Esophagus muscularis mucosa (tissue), 4 donors: Measurements from ENCODE around the gene TSHZ3. TPM values are rescaled to one million over a fixed set of nuclear protein-coding genes. Genes with fewer than 3 reads are reported as not detected.

ENCODE experiments used
- DNase-seq: peaks from one replicate; pipeline ENCODE4 v3.0.0-alpha.2; 2017; ENCODE audit errors: extremely low spot score
- H3K27ac ChIP-seq, 4 donors: fragments of 200-600 bp; sonication (generic); replicated peaks in 1 of 4; 1 replicate in 3 of 4; 2 replicates in 1 of 4; pipeline ENCODE4 v1.5.1; 2016 to 2019; ENCODE audit warnings: mild to moderate bottlenecking in 1 of 4
- H3K27me3 ChIP-seq, 4 donors: fragments of 200-600 bp; sonication (generic); one replicate each; pipeline versions ENCODE4 v1.5.1 to v1.6.0; 2016 to 2019
- H3K36me3 ChIP-seq, 4 donors: fragments of 200-600 bp; sonication (generic); one replicate each; pipeline ENCODE4 v1.5.1; 2016 to 2019
- H3K4me1 ChIP-seq, 4 donors: fragments of 200-600 bp; sonication (generic); one replicate each; pipeline ENCODE4 v1.5.1; 2016 to 2019
- H3K4me3 ChIP-seq, 4 donors: fragments of 200-600 bp; sonication (generic); 1 replicate in 2 of 4; 2 replicates in 2 of 4; pipeline ENCODE4 v1.5.1; 2016 to 2019; ENCODE audit warnings: mild to moderate bottlenecking in 4 of 4, moderate library complexity in 1 of 4
- H3K9me3 ChIP-seq, 4 donors: fragments of 200-600 bp; sonication (generic); 1 replicate in 3 of 4; 2 replicates in 1 of 4; pipeline ENCODE4 v1.5.1; 2016 to 2019
- EP300 ChIP-seq: sonication (generic); formaldehyde crosslinking; IDR thresholded peaks from one replicate; pipeline ENCODE4 v1.6.1; 2017; ENCODE audit warnings: antibody characterized with exemption
- POLR2A ChIP-seq: fragments of 450-650 bp; IDR thresholded peaks from one replicate; pipeline ENCODE4 v1.6.1; 2017; ENCODE audit warnings: antibody characterized with exemption, moderate library complexity, mild to moderate bottlenecking, low read depth
- POLR2AphosphoS5 ChIP-seq, 2 donors: sonication (generic); formaldehyde crosslinking; IDR thresholded peaks; one replicate each; pipeline ENCODE4 v1.6.1; 2017; ENCODE audit warnings: antibody characterized with exemption in 2 of 2
- WGBS: methylation state at CpG from one replicate; pipeline ENCODE4 v1.1.5; 2018; 5-methylcytosine and 5-hydroxymethylcytosine counted together
- intact Hi-C: fragments of 100-400 bp; cut with DNase I; formaldehyde crosslinking; loops from one replicate; pipeline ENCODE4 v1.15.1; 2023
- total RNA-seq, 4 donors: library from RNA; depleted of rRNA; stranded (reverse); fragments of >200 nt; gene quantifications; one replicate each; pipeline versions ENCODE4 v1.1.0 to v1.2.1, GENCODE V29; 2016
- TF ChIP-seq, protein P1 (sequence below), 3 experiments: fragments of 200-600 bp in 2 of 3; fragments of 450-650 bp in 1 of 3; sonication (generic) in 2 of 3; IDR thresholded peaks; one replicate each; pipeline ENCODE4 v1.5.1; 2017 to 2019; ENCODE audit warnings: antibody characterized with exemption in 3 of 3, mild to moderate bottlenecking in 2 of 3, moderate library complexity in 1 of 3

Gene TSHZ3
- total RNA-seq, 4 donors from 2014 or later = 17.1 to 45.5 (median 24.6) TPM

DNA sequence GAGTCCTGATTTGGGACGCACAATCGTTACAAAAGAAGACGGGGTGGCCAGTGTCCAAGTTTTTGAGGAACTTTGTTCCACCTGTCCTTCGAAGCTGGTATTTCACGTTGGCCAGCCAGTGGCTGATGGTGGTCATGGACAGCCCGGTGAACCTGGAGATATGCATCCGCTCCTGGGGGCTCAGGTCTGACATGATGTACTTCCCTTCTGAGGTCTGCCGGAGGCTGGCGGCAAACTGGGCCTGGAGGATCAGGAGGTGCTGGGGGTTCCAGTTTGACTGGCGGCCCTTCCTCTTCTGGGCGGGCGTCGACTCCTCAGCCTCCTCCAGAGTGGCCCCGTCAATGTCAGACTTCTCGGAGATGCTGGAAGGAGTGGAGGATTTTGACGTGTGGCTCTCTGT is 72.4 kb downstream of the TSHZ3 start:
- whole genome bisulfite sequencing = 91% methylated on average over 15 of the region's 16 CpGs
- no peak for DNase-seq
- Histone ChIP-seq H3K4me3 (no peak overlapping the region), H3K36me3 (peaks cover 19 to 43% (median 31%) of the 10 kb centered on the region in 4 donors), H3K27ac (no peak overlapping the region), H3K27me3 (no peaks in the 10 kb centered on the region), H3K4me1 (peaks cover 0 to 40% (median 31%) of the 10 kb centered on the region in 4 donors), H3K9me3 (no peaks in the 10 kb centered on the region)
- intact Hi-C loops = no loop called here
- TF ChIP-seq POLR2A (no peak), POLR2AphosphoS5 (IDR thresholded peaks at IDR 0.05) (no peak), EP300 (no peak)
- TF ChIP-seq, protein P1, sequence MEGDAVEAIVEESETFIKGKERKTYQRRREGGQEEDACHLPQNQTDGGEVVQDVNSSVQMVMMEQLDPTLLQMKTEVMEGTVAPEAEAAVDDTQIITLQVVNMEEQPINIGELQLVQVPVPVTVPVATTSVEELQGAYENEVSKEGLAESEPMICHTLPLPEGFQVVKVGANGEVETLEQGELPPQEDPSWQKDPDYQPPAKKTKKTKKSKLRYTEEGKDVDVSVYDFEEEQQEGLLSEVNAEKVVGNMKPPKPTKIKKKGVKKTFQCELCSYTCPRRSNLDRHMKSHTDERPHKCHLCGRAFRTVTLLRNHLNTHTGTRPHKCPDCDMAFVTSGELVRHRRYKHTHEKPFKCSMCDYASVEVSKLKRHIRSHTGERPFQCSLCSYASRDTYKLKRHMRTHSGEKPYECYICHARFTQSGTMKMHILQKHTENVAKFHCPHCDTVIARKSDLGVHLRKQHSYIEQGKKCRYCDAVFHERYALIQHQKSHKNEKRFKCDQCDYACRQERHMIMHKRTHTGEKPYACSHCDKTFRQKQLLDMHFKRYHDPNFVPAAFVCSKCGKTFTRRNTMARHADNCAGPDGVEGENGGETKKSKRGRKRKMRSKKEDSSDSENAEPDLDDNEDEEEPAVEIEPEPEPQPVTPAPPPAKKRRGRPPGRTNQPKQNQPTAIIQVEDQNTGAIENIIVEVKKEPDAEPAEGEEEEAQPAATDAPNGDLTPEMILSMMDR (IDR thresholded peaks at IDR 0.05) = no peak

DNA sequence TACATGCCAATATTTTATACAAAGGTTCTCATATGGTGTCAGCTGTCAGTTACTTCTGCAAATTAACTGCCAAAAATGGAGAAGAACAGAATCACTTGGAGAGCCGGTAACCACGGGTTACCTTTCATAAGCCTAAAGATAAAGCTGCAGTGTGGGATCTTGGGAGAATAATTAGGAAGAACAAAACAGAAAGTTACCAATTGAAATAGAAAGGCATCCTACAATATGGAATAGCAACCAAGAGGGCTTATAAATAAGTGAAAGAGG is 74.2 kb downstream of the TSHZ3 start:
- no peak for DNase-seq
- peaks cover 19 to 43% (median 31%) of the 10 kb centered on the region in 4 donors for H3K36me3 ChIP-seq
- no peak overlapping the region for H3K27ac ChIP-seq
- intact Hi-C loops = no loop called here
- no peaks in the 10 kb centered on the region for H3K27me3 ChIP-seq
- no peak overlapping the region for H3K4me3 ChIP-seq
- peaks cover 0 to 23% (median 22%) of the 10 kb centered on the region in 4 donors for H3K4me1 ChIP-seq
- 76% methylated on average over 2 of the region's 2 CpGs for WGBS
- no peaks in the 10 kb centered on the region for H3K9me3 ChIP-seq
- TF ChIP-seq POLR2AphosphoS5 (IDR thresholded peaks at IDR 0.05) (no peak), POLR2A (no peak), EP300 (no peak)
- TF ChIP-seq, protein P1 (IDR thresholded peaks at IDR 0.05) = no peak

DNA sequence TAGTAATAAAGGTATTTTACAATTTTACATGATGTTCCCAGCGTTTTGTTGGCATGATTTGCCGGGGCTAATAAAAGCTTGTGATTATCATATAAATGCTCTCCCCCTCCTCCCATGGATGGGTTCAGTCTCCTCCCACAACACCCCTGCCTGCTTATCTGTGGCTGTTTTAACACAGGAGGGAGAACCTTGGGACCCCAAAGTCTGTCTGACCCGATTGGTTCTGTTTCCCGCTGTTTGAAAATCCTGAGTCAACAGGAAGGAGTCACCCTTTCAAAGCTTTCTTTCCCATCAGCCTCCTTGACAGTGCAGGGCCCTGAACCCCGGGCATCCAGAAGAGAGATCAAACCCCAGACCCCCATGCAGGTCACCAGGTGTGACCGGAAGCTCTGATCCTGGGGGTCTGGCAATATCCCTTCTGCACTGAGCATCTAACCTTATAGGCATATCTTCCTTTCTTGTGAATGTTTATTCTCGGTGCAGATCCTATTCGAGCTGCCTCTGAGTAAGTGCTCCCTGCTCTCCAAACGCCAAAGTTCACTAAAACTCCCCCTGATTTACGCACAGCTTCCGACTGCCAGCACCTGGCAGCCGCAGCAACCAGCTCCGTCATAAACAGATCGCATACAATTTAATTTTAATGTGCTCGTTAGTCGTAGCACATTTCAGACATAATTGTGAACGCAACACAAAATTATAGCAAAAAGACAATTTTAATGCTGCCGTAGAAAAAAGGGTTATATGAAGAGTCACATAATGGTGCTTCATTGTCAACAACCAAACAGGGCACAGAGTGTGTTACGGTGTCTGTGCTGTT is 74.8 kb downstream of the TSHZ3 start:
- peaks cover 19 to 42% (median 29%) of the 10 kb centered on the region in 4 donors for H3K36me3 ChIP-seq
- no peak overlapping the region for H3K4me3 ChIP-seq
- TF ChIP-seq, protein P1 (IDR thresholded peaks at IDR 0.05) = no peak
- no peak for TF ChIP-seq POLR2A
- no peak for TF ChIP-seq EP300
- TF ChIP-seq POLR2AphosphoS5 (IDR thresholded peaks at IDR 0.05) = no peak
- WGBS = 77% methylated on average over 19 of the region's 19 CpGs
- no peaks in the 10 kb centered on the region for H3K9me3 ChIP-seq
- no peak for DNase-seq
- no peak overlapping the region for H3K27ac ChIP-seq
- no peaks in the 10 kb centered on the region for H3K27me3 ChIP-seq
- intact Hi-C loops = no loop called here
- H3K4me1 ChIP-seq = peaks cover 0 to 23% (median 22%) of the 10 kb centered on the region in 4 donors

- Histone ChIP-seq H3K9me3 (no peaks in the 10 kb centered on the region), H3K4me1 (peaks cover 0 to 23% (median 22%) of the 10 kb centered on the region in 4 donors), H3K27me3 (no peaks in the 10 kb centered on the region), H3K36me3 (peaks cover 7 to 24% (median 11%) of the 10 kb centered on the region in 4 donors), H3K4me3 (no peak overlapping the region), H3K27ac (no peak overlapping the region)
- WGBS = 95% methylated on average over 15 of the region's 15 CpGs
- TF ChIP-seq EP300 (no peak), POLR2A (no peak), POLR2AphosphoS5 (IDR thresholded peaks at IDR 0.05) (no peak)
- TF ChIP-seq, protein P1 (IDR thresholded peaks at IDR 0.05) = no peak
- intact Hi-C loops = no loop called here
- no peak for DNase-seq
Observed at GRCh38 chr19:31272583-31273106, 76.6 kb downstream of the TSHZ3 start.
